ENCODE data around the gene PANX2. TPM values are rescaled to one million over a fixed set of nuclear protein-coding genes. Genes with fewer than 3 reads are reported as not detected.

The PANX2 gene
- polyA plus RNA-seq, 5 donors = 0.38 to 1.0 (median 0.61) TPM

DNA sequence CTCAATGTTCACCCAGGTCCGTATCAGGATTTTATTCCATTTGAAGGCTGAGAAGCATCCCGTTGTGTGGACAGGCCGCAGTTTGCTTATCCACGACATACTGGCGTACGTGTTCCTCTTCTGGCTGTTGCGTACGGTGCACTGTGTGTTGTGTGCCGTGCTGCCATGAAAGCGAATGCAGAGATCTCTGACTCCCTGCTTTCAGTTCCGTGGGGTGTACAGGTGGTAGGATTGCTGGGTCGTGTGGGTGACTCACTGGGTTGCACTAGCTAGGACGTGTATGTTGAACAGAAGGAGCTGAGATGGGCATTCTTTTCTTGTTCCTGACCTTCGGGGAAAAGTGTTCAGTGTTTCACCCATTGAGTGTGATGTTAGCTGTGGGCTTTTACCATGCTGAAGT lies 40.6 kb downstream of the PANX2 start:
- no peak for DNase-seq

DNA sequence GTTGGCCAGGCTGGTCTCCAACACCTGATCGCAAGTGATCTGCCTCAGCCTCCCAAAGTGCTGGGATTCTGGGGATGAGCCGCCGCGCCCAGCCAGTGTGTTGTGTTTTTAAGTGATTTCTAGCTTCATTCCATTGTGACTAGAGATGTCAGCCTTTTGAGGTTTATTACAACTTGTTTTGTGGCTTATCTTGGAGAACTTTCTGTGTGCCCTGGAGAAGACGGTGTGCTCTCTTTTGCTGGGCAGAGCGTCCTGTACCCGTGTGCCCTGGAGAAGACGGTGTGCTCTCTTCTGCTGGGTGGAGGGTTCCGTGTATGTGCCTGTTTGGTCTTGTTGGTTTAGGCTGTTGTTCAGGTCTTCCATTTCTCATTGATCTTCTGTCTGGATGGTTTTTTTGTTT lies 42.7 kb downstream of the PANX2 start:
- no peak for DNase-seq

DNA sequence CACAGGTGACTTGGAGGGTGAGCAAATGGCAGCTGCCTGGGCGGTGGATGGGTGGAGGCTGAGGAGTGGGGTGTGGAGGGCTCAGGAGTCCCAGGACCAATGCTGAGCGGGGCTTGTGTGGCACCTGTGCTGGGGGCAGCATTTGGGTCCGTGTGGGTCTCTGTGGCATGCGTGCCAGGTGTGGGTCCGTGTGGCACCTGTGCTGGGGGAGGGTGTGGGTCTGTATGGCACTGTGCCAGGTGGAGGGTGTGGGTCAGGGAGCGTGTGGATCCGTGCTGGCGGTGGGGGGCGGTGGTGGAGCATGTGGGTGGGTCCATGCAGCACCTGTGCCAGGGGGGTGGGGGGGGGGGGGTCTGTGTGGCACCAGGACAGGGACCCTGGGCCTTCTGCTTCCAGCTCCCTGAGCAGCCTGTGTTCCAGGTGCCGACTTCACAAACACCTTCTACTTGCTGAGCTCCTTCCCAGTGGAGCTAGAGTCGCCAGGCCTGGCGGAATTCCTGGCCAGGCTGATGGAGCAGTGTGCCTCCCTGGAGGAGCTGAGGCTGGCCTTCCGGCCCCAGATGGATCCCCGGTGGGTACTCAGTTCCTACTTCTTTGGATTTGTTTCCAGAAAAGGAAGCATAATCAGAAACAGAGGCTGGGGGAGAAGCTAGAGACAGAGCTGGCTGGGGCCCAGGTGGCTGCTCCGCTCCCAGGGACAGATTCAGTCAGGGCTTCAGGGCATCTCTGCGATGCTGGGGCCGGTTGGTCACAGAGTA lies 44.9 kb downstream of the PANX2 start:
- no peak for DNase-seq

DNA sequence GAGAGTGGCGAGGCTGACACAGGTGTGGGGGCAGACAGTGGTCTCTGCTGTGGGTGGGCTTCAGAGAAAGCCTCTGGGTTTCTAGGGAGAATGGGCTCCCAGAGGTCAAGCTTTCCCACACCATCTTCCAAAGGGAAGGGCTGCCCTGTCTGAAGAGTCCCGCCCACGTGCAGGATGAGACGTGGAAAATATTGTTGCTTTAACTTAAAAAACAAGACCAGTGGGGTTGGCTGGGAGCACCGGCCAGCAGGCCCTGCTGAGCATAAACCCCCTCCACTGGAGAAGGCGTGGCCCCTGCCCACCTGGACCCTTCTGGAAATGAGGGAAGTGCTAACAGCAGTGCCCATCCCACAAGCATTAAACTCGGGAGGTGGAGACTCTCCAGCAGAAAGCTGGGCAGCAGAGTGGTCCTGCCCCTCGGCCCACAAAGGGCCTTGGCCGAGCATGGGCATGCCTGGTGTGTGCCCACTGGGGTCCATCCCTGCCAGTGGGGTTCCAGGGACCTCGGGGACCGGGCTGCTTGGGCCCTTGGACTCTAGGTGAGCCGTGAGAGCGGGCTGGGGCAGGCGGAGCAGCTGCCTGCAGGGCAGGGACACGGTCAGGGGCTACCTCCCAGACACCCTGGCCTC lies 45.6 kb downstream of the PANX2 start:
- DNase-seq = no peak

DNA sequence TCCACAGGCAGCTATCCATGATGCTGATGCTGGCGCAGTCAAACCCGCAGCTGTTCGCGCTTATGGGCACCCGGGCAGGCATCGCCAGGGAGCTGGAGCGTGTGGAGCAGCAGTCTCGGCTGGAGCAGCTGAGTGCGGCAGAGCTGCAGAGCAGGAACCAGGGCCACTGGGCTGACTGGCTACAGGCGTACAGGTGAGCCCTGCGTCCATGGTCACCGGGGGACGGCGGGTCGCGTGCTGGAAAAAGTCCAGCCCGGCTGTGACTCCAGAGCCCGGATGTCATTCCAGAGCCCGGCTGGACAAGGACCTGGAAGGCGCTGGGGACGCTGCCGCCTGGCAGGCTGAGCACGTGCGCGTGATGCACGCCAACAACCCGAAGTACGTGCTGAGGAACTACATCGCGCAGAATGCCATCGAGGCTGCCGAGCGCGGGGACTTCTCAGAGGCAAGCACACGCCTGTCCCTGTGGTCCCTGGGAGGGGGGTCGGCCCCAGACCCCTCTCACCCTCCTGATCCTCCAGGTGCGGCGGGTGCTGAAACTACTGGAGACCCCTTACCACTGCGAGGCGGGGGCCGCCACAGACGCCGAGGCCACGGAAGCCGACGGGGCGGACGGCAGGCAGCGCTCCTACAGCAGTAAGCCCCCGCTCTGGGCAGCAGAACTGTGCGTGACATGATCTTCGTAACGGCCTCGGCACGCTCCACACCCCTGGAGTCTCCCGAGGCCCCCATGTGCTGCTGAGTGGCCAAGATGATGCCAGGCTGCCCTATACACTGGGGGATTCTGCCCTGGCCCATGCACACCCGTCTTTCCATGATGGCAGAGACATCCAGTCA lies 46.4 kb downstream of the PANX2 start:
- DNase-seq = no peak

DNA sequence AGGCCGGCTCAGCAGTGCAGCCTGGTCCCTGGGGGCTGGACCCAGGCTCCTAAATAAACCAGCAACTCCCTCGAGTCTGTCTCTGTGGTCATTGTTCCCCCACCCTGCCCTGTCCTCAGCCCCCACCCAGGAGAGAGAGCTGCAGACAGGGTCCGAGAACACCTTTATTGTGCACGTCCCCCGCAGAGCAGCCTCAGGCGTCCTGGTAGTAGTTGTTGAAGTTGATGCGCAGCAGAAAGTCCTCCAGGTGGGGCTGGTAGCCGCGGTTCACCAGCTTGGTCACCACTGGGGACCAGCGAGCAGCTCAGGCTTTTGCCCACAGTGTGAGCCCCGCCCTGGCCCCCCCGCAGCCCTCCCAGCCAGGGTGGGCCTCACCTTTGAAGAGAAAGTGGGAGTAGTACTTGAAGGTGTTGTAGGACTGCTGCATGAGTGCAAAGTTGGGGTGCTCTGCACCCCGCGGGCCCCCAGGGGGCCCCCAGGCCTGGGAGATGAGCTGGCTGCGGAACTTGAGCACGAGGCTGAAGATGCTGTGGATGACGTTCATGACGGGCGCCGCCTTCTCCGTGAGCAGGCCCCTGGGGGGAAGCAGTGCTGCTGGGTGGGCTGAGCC lies 47.1 kb downstream of the PANX2 start:
- no peak for DNase-seq

DNA sequence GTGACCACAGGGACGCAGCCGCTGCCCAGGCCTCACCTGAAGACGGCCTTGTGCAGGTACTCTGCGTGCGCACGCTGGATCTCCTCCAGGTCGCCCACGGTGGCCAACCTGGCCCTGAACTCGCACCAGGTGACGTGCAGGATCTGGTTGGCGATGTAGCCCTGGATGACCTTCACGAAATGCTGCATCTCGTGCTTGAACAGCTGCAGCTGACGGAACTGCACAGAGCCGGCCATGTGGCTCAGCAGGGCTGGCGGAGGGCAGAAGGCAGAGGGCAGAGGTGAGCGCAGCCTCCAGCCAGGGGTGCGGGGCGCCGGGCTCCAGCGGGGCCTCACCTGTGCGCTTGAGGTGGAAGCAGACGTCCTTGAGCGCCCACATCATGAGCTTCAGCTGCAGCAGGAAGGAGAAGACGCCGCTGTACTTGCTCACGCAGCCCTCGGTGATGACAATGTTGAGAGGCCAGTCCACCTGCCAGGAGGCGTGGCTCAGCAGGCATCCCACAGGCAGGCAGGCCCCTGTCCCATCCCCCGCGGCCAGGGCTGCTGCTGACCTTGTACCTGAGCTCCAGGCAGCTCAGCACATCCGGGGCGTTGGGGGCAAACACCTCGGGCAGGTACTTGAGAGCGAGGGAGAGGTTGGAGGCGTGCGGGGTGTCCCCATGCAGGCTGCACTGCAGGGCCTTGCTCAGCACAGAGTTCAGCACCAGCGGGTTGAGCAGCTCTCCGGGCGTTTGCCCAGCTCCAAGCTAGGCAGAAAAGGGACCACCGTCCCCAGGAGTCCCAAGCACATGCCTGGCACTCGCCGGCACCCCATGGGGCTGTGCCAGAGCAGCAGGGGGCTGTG lies 47.8 kb downstream of the PANX2 start:
- no peak for DNase-seq

DNA sequence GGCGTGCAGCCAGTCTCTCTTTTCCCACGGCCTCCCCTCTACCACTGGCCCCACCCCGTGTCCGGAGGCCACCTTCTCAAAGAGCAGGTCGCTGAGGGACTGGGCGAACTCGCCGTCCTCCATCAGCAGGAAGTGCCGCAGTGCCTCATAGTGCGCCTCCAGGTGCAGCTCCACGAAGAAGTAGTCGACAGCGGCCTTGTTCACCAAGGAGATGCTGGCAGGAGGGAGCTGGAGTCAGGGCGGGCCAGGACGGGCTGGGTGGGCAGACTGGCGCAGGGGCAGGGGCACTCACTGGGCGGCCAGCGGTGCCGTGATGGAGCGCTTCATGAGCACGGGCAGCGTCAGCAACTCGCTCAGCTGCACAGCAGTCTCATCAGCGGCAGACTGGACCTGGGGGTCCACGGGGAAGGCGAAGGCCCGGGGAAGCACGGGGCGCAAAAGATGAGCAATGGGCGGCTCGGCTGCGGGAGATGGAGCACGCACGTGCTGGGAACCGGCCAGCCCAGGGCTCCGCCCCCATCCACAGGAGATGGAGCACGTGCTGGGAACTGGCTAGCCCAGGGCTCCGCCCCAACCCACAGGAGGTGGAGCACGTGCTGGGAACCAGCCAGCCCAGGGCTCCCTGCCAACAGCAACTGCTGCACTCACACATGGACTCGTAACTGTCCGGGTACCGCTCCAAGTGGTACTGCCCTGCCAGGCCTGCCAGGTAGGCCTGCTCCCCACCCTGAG lies 48.6 kb downstream of the PANX2 start:
- DNase-seq = peak; percentile 55 to 73

DNA sequence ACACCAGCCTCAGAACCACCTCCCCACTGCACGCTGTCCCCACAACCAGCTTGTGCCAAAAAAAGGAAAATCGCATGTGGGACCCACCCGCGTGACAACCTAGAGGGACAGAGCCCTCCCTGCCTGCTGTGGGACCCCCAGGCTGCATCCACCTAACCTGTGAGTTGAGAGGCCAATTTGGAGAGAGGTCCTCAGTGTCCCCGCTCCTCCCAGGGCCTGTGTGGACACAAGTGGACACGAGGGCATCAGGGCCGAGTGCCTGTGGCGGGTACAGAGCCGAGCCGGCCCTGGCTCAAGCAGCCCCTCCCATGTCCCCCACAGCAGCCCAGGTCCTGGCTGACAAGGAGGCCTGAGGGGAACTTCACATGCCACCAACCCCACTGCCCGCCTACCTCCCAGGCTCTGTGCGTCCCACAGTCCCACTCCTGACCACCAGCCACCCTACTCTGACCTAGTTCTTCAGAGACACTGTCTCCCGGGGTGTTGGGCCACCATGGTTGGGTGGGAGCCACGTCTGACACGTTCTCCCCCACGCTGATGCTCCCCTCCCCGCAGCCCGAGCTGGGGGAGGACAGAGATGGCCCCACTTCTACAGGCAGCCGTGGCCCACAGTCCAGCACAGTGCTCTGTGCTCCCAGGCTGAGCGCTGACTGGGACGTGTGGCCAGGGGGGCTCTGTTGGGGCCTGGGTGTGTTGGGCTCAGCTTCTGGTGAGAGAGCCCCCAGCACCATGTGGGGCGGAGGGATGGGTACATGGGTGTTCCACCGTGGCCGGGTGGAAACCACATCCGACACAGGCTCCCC lies 49.5 kb downstream of the PANX2 start:
- no peak for DNase-seq

DNA sequence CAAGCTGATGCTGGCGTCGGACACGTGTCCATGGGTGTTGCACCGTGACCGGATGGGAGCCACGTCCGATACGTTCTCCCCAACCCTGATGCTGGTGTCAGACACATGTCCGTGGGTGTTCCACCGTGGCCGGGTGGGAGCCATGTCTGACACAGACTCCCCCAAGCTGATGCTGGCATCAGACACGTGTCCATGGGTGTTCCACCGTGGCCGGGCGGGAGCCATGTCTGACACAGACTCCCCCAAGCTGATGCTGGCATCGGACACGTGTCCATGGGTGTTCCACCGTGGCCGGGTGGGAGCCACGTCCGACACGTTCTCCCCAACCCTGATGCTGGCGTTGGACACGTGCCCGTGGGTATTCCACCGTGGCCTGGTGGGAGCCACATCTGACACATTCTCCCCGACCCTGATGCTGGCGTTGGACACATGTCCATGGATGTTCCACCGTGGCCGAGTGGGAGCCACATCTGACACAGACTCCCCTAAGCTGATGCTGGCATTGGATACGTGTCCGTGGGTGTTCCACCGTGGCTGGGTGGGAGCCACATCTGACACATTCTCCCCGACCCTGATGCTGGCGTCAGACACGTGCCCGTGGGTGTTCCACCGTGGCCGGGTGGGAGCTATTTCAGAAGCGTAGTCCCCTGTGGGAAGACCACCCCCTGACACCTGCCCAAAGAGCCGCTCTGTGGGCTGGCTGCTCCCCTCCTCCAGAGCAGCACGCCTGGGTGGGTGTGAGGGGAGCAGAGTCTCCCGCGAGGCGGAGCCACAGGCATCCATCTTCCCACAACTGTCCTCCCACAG lies 50.3 kb downstream of the PANX2 start:
- no peak for DNase-seq

DNA sequence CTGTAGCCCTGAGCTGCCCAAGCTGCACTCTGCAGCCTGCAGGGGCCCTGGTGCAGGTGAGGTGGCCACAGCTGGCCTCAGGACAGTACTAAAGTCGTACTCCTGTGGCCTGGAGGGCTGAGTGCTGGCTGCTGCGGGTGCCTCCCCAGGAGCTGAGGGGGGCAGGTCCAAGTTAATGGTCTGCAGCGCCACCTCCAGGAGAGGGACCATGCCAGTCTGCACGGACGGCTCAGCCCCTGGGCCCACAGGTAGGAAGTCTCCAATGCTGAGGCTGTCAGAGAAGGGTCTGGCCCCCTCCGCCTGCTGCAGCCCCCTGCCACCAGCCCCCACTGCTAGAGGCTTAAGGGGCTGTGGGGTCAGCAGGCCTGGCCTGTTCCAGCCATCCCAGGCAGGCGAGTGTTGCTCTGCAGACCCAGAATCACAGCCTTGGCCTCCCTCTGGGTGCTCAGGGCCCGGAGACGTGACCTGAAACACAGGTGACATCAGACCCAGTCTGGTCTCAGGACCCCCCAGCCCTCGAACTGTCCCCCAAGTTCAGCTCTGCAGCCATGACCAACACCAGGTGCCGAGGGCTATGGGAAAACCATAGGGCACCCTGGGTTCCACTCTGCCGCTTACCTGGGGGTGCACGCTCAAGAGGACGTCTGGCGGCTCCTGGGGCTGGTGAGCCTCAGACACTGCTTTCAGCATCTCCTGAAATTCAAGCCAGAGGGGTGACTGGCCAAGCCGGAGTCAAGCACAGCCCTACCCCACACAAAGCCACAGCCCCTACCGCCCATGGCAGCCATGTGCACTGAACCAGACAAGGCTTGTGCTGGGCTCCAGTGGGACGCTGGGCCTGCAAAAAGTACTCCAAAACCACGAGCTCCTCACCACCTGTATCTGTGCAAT lies 51.1 kb downstream of the PANX2 start:
- no peak for DNase-seq

DNA sequence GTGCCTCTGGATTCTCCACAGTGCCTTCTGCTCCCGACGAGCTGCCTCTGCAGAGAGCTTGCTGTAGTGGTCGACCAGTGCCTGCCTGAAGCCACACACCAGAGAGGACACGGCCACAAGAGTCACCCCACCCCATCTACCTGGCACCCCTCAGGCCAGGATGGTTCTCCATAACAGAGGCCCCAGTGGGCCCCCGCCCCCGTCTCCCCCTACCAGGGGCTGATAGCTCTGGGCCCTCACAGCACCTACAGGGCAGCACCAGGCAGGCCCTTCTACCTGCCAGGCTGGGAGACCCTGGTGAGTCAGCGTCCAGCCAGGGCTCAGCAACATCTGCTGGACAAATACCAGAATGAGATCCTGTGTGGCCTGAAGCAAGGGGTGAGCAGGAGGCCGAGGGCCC lies 52.0 kb downstream of the PANX2 start:
- no peak for DNase-seq

DNA sequence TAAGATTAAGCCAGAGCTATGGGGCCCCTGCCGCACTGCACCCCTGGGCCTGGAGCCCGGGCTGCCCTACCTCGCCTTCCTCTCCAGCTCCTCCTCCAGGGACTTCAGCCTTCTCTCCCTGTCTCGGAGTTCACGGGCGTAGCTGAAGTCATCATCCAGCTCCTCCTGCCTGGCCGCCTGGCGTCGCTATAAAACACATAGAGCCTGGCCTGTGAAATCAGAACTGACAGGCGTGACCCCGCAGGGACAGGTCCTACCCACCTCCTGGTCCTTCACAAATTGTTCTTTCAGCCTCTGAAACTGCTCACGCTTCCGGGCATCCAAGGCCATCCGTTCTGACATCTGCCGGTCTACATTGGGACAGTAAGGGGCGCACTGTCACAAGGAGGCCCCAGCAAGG lies 53.5 kb downstream of the PANX2 start:
- no peak for DNase-seq

DNA sequence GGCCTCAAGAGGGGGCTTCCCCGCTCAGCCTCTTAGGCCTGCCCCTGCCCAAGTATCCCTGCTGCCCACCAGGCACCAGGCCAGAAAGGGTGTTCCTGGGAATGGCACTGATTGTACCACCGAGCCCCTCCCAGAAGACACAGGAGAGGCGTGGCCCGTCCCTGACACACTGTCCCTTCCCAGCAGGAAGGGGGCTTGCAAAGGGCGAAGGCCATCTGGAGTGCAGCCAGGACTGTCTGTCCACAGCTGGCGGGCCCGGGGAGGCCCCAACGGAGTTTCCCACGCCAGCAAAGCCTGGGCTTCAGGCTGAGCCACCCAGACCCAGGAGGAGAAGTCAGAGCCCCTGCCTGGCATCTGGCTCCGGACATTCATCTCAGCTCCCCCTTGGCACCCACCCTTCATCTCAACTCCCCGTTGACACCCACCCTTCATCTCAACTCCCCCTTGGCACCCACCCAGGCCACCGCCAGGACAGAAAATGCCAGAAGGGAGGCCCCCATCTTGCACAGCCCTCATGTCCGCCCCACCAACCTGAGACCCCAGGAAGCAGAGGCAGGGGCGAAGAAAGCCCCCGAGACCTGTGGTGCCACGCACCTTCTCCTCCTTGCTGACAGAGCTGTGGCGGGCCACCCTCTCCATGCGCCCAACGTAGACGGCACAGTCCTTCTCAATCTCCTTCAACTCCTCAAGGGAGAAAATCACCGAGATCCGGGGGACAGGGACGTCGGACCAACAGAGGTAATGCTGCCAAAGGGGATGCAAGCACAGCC lies 54.9 kb downstream of the PANX2 start:
- no peak for DNase-seq

DNA sequence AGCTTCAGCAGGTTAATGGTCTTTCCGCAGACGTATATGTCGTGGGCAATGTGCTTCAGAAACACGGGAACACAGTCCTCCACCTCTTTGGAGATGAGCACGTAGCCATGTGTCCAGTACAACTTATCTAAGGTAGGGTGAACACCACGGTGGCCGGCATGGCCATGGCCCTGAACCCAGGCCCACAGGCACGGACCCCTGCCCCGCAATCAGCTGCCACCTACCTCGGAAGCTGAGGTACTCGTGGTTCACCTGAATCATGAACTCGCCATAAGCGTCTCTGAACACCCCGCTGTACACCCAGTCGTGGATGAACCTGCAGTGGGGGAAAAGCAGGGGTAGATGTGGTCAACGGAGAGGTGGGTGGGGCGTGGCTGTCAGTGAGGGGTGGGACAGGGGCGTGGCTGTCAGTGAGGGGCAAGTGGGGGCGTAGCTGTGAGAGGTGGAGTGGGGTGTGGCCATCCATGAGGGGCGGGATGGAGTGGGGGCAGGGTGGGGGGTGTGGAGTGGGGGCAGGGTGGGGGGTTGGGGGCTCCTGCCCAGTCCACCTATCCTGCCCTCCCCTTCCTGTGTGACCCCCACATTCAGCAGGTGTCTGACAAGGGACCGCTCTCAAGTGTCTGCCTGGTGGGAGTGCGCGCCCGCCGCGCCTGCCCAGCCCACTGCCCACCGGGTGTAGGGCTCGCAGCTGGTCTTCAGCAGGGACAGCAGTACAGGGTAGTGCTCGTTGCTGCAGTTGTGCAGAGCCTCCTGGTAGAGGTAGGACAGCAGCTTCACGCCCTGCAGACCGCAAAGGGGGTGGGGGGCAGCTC lies 55.7 kb downstream of the PANX2 start:
- DNase-seq = no peak

DNA sequence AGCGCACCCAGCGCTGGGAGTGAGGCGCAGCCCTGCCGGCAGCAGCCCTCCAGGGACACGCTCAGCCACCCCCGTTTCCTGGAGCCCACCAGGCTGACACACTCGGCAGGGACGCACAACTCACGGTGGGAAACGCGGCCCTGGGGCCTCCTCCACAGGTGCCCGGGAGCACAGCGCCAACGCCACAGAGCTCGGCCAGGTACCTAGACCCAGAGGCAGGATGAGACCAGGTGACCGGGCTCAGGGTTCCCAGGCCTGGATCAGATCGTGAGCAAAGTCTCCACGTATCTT lies 56.3 kb downstream of the PANX2 start:
- DNase-seq = no peak

All from right lung (tissue), 5 donors.